Endothelial cell of umbilical vein (primary cell): Measurements from ENCODE around the gene GMCL2. TPM values are rescaled to one million over a fixed set of nuclear protein-coding genes. Genes with fewer than 3 reads are reported as not detected.

Experiments used
- BruUV-seq: library from RNA; stranded (reverse); fragments of 400-500 nt; replicated peaks from 2 replicates; lab custom pipeline; 2021; lab: Mats Ljungman, UMichigan
- CTCF ChIA-PET: fragments of 300-600, 350-600 bp; sonication (Branson Sonifier 250); formaldehyde crosslinking; loops from one replicate; lab custom pipeline; 2021; ENCODE audit warnings: antibody characterized with exemption, inconsistent platforms; lab: Charles Lee
- POLR2A ChIA-PET: fragments of 300-600, 350-600 bp; sonication (Branson Sonifier 250); formaldehyde crosslinking; loops from one replicate; lab custom pipeline; 2021; ENCODE audit warnings: antibody characterized with exemption, inconsistent platforms; lab: Charles Lee
- DNase-seq: peaks from one replicate; pipeline ENCODE4 v3.0.0-alpha.2; 2011; ENCODE audit warnings: low read depth, low spot score
- FAIRE-seq: peaks from 2 replicates; lab custom pipeline; 2011; peaks lifted over from hg19 to GRCh38; lab: Jason Lieb, UNC
- H2AFZ ChIP-seq: 2 replicates; pipeline ENCODE4 v1.6.0; 2012; ENCODE audit warnings: low read depth, low read length, control low read depth, inconsistent platforms
- H3K27ac ChIP-seq: 2 replicates; pipeline ENCODE4 v1.5.1; 2011; ENCODE audit warnings: low read depth, mild to moderate bottlenecking, control low read depth, low read length, moderate library complexity; ENCODE audit not compliant: insufficient read depth
- H3K27me3 ChIP-seq, 2 experiments: 2 replicates each; pipeline versions ENCODE4 v1.6.0 to v1.6.1; 2011; ENCODE audit warnings: low read length in 2 of 2, mixed read lengths in 1 of 2; ENCODE audit not compliant: control insufficient read depth in 2 of 2, insufficient read depth in 2 of 2
- H3K36me3 ChIP-seq, 2 experiments: 2 replicates in 1 of 2; 3 replicates in 1 of 2; pipeline ENCODE4 v1.5.1; 2011; ENCODE audit warnings: low read length in 2 of 2, mild to moderate bottlenecking in 1 of 2, moderate library complexity in 1 of 2; ENCODE audit not compliant: control insufficient read depth in 2 of 2, insufficient read depth in 2 of 2; ENCODE audit errors: extremely low read depth in 1 of 2
- H3K4me1 ChIP-seq: 3 replicates; pipeline ENCODE4 v1.5.1; 2011; ENCODE audit warnings: mild to moderate bottlenecking, low read length; ENCODE audit not compliant: control insufficient read depth, insufficient read depth; ENCODE audit errors: extremely low read depth
- H3K4me2 ChIP-seq: 2 replicates; pipeline ENCODE4 v1.6.1; 2011; ENCODE audit warnings: low read length, control low read depth, mixed read lengths; ENCODE audit not compliant: insufficient read depth
- H3K4me3 ChIP-seq, 3 experiments: fragments of 200-600 bp in 1 of 3; sonication (generic), shearing (Covaris generic) in 1 of 3; replicated peaks in 1 of 3; 2 replicates each; pipeline ENCODE4 v1.5.1; 2011 to 2016; ENCODE audit warnings: control low read depth in 3 of 3, low read length in 3 of 3, mild to moderate bottlenecking in 2 of 3, inconsistent platforms in 1 of 3, low read depth in 1 of 3, moderate library complexity in 1 of 3; ENCODE audit not compliant: insufficient read depth in 1 of 3
- H3K79me2 ChIP-seq: 2 replicates; pipeline ENCODE4 v1.6.0; 2012; ENCODE audit warnings: low read length, inconsistent platforms; ENCODE audit not compliant: control insufficient read depth, insufficient read depth
- H3K9ac ChIP-seq: replicated peaks from 2 replicates; pipeline ENCODE3; 2011; ENCODE audit warnings: low read length, control low read depth; ENCODE audit not compliant: insufficient read depth; ENCODE audit errors: extremely low read depth
- H3K9me1 ChIP-seq: replicated peaks from 3 replicates; pipeline ENCODE4 v1.6.0; 2011; ENCODE audit warnings: mild to moderate bottlenecking, low read length; ENCODE audit not compliant: control insufficient read depth, insufficient read depth; ENCODE audit errors: extremely low read depth
- H3K9me3 ChIP-seq: replicated peaks from 2 replicates; pipeline ENCODE4 v1.5.1; 2012; ENCODE audit warnings: low read length, inconsistent platforms; ENCODE audit not compliant: control insufficient read depth, insufficient read depth
- H4K20me1 ChIP-seq: replicated peaks from 2 replicates; pipeline ENCODE3; 2011; ENCODE audit warnings: mild to moderate bottlenecking, low read length; ENCODE audit not compliant: control insufficient read depth, insufficient read depth; ENCODE audit errors: extremely low read depth
- CTCF ChIP-seq, 2 donors: IDR thresholded peaks; 1 replicate in 1 of 2; 2 replicates in 1 of 2; pipeline ENCODE4 v1.5.1; 2011; ENCODE audit warnings: low read length in 2 of 2, mild to moderate bottlenecking in 2 of 2, moderate library complexity in 2 of 2, control low read depth in 1 of 2, inconsistent platforms in 1 of 2, low read depth in 1 of 2; ENCODE audit not compliant: insufficient read depth in 1 of 2; ENCODE audit errors: extremely low read depth in 1 of 2
- EZH2 ChIP-seq: IDR thresholded peaks from 2 replicates; pipeline ENCODE4 v1.6.1; 2012; ENCODE audit warnings: borderline replicate concordance, low read depth, mild to moderate bottlenecking, moderate library complexity, low read length, inconsistent platforms; ENCODE audit not compliant: severe bottlenecking
- FOS ChIP-seq: IDR thresholded peaks from 2 replicates; pipeline ENCODE4 v1.6.1; 2011; ENCODE audit warnings: mild to moderate bottlenecking, low read length, moderate library complexity, borderline replicate concordance; ENCODE audit not compliant: insufficient read depth
- GATA2 ChIP-seq: IDR thresholded peaks from 2 replicates; pipeline ENCODE4 v1.7.0; 2011; ENCODE audit warnings: low read depth, mild to moderate bottlenecking, moderate library complexity, mixed read lengths, low read length; ENCODE audit not compliant: insufficient read length, insufficient read depth
- JUN ChIP-seq: IDR thresholded peaks from 2 replicates; pipeline ENCODE4 v1.6.1; 2011; ENCODE audit warnings: borderline replicate concordance, low read depth; ENCODE audit not compliant: insufficient read length, insufficient read depth
- MAX ChIP-seq: IDR thresholded peaks from 2 replicates; pipeline ENCODE4 v1.6.1; 2011; ENCODE audit not compliant: insufficient read depth, insufficient read length
- POLR2A ChIP-seq: IDR thresholded peaks from 2 replicates; pipeline ENCODE4 v1.6.1; 2012; ENCODE audit warnings: low read depth, mild to moderate bottlenecking, control low read depth, low read length
- POLR2AphosphoS5 ChIP-seq: IDR thresholded peaks from 2 replicates; pipeline ENCODE4 v1.6.1; 2012; ENCODE audit warnings: low read depth, mild to moderate bottlenecking, control low read depth, low read length, moderate library complexity; ENCODE audit not compliant: insufficient read depth
- dilution Hi-C: fragments of 300-500 bp; cut with MboI; formaldehyde crosslinking; loops from one replicate; pipeline ENCODE4 v1.15.0; 2019; ENCODE audit warnings: low sequenced_read_pairs; ENCODE audit not compliant: extremely low pct_ligation_motif_present
- intact Hi-C: fragments of 100-400 bp; cut with micrococcal nuclease; formaldehyde crosslinking; loops from one replicate; pipeline ENCODE4 v1.10.0; 2022
- polyA plus RNA-seq, 4 experiments: library from polyadenylated mRNA; depleted of rRNA in 3 of 4; stranded (reverse) in 3 of 4; unstranded in 1 of 4; fragments of >200 nt; gene quantifications; 2 replicates each; pipeline versions ENCODE4 v1.2.1 to v1.2.3, GENCODE V29; 2011 to 2012; ENCODE audit warnings: missing spikeins in 1 of 4
- total RNA-seq: library from RNA; stranded (reverse); gene quantifications from 2 replicates; pipeline ENCODE4 v1.2.3, GENCODE V29; 2021

The GMCL2 gene
- total and polyA plus RNA-seq, 2 donors (not counting 3 experiments of a cell fraction or from before 2014, with no cell fraction given) = not detected

GRCh38 chr5:178236679-178237078 lies 49.5 kb upstream of the GMCL2 start:
- no TSS peak for BruUV-seq
- no peaks in the 10 kb centered on the region for H3K9me3 ChIP-seq
- peaks cover 16% of the 10 kb centered on the region for H3K4me1 ChIP-seq
- CTCF ChIA-PET = no interaction called here
- H3K4me3 ChIP-seq = no peak overlapping the region
- FAIRE-seq (peak; percentile 47), DNase-seq (no peak)
- H3K36me3 ChIP-seq = no peaks in the 10 kb centered on the region
- H3K27me3 ChIP-seq = no peaks in the 10 kb centered on the region
- intact Hi-C loops (loop anchor here (5.0 kb wide), 1 partner anchor 1321 kb away; no protein-coding TSS in a partner anchor), dilution Hi-C loops (no loop called here)
- H3K27ac ChIP-seq = no peak overlapping the region
- POLR2A ChIA-PET = no interaction called here
- peaks cover 4% of the 10 kb centered on the region for H3K79me2 ChIP-seq
- no peaks in the 10 kb centered on the region for H3K9me1 ChIP-seq
- H3K9ac ChIP-seq = no peak overlapping the region
- TF ChIP-seq FOS = no peak
- TF ChIP-seq POLR2A = no peak
- TF ChIP-seq MAX = no peak
- no peak for TF ChIP-seq CTCF (IDR thresholded peaks at IDR 0.05; ENCODE audit: extremely low read depth in 1 of 2, insufficient read depth in 1 of 2, low read depth in 1 of 2, low read length in 2 of 2)
- TF ChIP-seq EZH2 = no peak
- TF ChIP-seq GATA2 = no peak
- no peak for TF ChIP-seq JUN
- no peak for TF ChIP-seq POLR2AphosphoS5
- no peaks in the 10 kb centered on the region for H4K20me1 ChIP-seq
- no peak overlapping the region for H2AFZ ChIP-seq
- H3K4me2 ChIP-seq = no peak overlapping the region
